Keratinocyte (primary cell): ENCODE measurements around the gene EIF3F. TPM values are rescaled to one million over a fixed set of nuclear protein-coding genes. Genes with fewer than 3 reads are reported as not detected.
"Not testable (repeated sequence)": the region's sequence is repeated elsewhere in the genome, so short reads cannot be mapped to it uniquely, and the experiment has no call there.

Experiments
- DNase-seq: peaks from one replicate; pipeline ENCODE4 v3.0.0-alpha.2; 2011; ENCODE audit warnings: low read depth, missing footprints, low spot score
- FAIRE-seq: peaks from 2 replicates; lab custom pipeline; 2011; peaks lifted over from hg19 to GRCh38; lab: Jason Lieb, UNC
- H2AFZ ChIP-seq: 2 replicates; pipeline ENCODE4 v1.6.0; 2012; ENCODE audit warnings: low read length, control low read depth, inconsistent platforms; ENCODE audit not compliant: control insufficient read depth
- H3K27ac ChIP-seq: 2 replicates; pipeline ENCODE4 v1.5.1; 2011; ENCODE audit warnings: low read length; ENCODE audit not compliant: control insufficient read depth, insufficient read depth
- H3K27me3 ChIP-seq: 3 replicates; pipeline ENCODE4 v1.6.0; 2011; ENCODE audit warnings: low read length; ENCODE audit not compliant: control insufficient read depth, insufficient read depth; ENCODE audit errors: extremely low read depth
- H3K36me3 ChIP-seq, 2 experiments: 2 replicates in 1 of 2; 3 replicates in 1 of 2; pipeline ENCODE4 v1.5.1; 2011; ENCODE audit warnings: low read length in 2 of 2, mild to moderate bottlenecking in 1 of 2; ENCODE audit not compliant: control insufficient read depth in 2 of 2, insufficient read depth in 2 of 2; ENCODE audit errors: extremely low read depth in 1 of 2
- H3K4me1 ChIP-seq: 3 replicates; pipeline ENCODE4 v1.5.1; 2011; ENCODE audit warnings: low read length; ENCODE audit not compliant: control insufficient read depth, insufficient read depth; ENCODE audit errors: extremely low read depth
- H3K4me2 ChIP-seq: 3 replicates; pipeline ENCODE4 v1.6.0; 2011; ENCODE audit warnings: low read depth, low read length; ENCODE audit not compliant: control insufficient read depth, insufficient read depth; ENCODE audit errors: extremely low read depth
- H3K4me3 ChIP-seq, 3 experiments: fragments of 200-600 bp in 1 of 3; sonication (generic) in 1 of 3; 2 replicates in 2 of 3; 3 replicates in 1 of 3; pipeline ENCODE4 v1.5.1; 2011 to 2016; ENCODE audit warnings: low read length in 3 of 3, mild to moderate bottlenecking in 3 of 3, control low read depth in 2 of 3, inconsistent platforms in 1 of 3, low read depth in 1 of 3, mixed read lengths in 1 of 3, mixed run types in 1 of 3, moderate library complexity in 1 of 3; ENCODE audit not compliant: control insufficient read depth in 2 of 3, insufficient read depth in 2 of 3; ENCODE audit errors: extremely low read depth in 1 of 3
- H3K79me2 ChIP-seq: 2 replicates; pipeline ENCODE4 v1.6.0; 2012; ENCODE audit warnings: low read length; ENCODE audit not compliant: control insufficient read depth, insufficient read depth
- H3K9ac ChIP-seq: 3 replicates; pipeline ENCODE4 v1.6.0; 2011; ENCODE audit warnings: low read length; ENCODE audit not compliant: control insufficient read depth, insufficient read depth; ENCODE audit errors: extremely low read depth
- H3K9me1 ChIP-seq: 3 replicates; pipeline ENCODE4 v1.6.0; 2011; ENCODE audit warnings: low read length; ENCODE audit not compliant: control insufficient read depth, insufficient read depth; ENCODE audit errors: extremely low read depth
- H3K9me3 ChIP-seq: 2 replicates; pipeline ENCODE4 v1.5.1; 2012; ENCODE audit warnings: low read depth, low read length; ENCODE audit not compliant: control insufficient read depth
- H4K20me1 ChIP-seq: 3 replicates; pipeline ENCODE4 v1.6.0; 2011; ENCODE audit warnings: low read length; ENCODE audit not compliant: control insufficient read depth, insufficient read depth; ENCODE audit errors: extremely low read depth
- EZH2 ChIP-seq: IDR thresholded peaks from one replicate; pipeline ENCODE4 v1.6.1; 2012; ENCODE audit warnings: inconsistent platforms, mild to moderate bottlenecking, low read length, moderate library complexity
- dilution Hi-C: fragments of 300-500 bp; cut with MboI; formaldehyde crosslinking; loops from one replicate; pipeline ENCODE4 v1.7.0; 2020; ENCODE audit warnings: low sequenced_read_pairs; ENCODE audit not compliant: extremely low pct_ligation_motif_present
- polyA plus RNA-seq, 5 experiments: library from polyadenylated mRNA; depleted of rRNA in 3 of 5; stranded (reverse) in 3 of 5; stranded (forward) in 1 of 5; unstranded in 1 of 5; fragments of >200 nt; gene quantifications; 1 replicate in 1 of 5; 2 replicates in 3 of 5; 3 replicates in 1 of 5; pipeline versions ENCODE4 v1.2.1 to v1.2.3, GENCODE V29; 2011 to 2012; ENCODE audit warnings: missing spikeins in 2 of 5, low read depth in 1 of 5, low replicate concordance in 1 of 5
- TF ChIP-seq, protein P1 (sequence below), 3 experiments: IDR thresholded peaks in 1 of 3; conservative IDR thresholded peaks in 1 of 3; optimal IDR thresholded peaks in 1 of 3; 2 replicates in 2 of 3; 3 replicates in 1 of 3; pipeline versions ENCODE3 to v1.5.1; 2011; ENCODE audit warnings: low read length in 3 of 3, mild to moderate bottlenecking in 3 of 3, moderate library complexity in 2 of 3, control low read depth in 1 of 3, inconsistent platforms in 1 of 3; ENCODE audit not compliant: insufficient read depth in 2 of 3; ENCODE audit errors: extremely low read depth in 1 of 3

Gene EIF3F
- polyA plus RNA-seq, 1 donor (not counting 4 experiments of a cell fraction or from before 2014, with no cell fraction given): 158 TPM

DNA sequence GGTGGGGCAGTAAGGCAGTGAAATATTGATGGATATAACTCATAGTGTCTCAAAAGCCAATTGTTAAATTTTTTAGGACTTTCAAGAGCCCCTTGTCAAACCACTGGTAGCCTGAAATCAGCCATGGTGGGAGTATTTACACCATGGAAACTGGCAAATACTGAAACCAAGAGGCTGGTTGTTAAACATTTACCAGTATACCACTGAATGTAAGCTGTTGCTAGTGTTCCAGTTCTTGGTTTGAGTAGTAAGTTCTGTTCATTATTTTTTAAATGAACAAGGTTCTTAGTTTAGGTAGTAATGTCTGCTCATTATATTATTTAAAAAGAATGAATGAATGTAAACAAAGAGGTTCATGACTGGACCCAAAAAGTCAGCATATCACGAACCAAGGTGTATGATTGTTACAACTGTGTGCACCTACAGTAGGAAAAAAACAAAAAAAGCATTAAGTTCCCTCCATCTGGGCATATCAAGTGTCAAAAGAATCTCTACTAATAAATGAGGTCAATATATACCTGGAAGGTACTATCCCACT is 4.5 kb upstream of the EIF3F start:
- peaks cover 13% of the 10 kb centered on the region for H3K4me1 ChIP-seq
- H3K4me3 ChIP-seq: no peak overlapping the region
- no peak for FAIRE-seq
- H3K27ac ChIP-seq: no peak overlapping the region
- no peak overlapping the region for H3K9ac ChIP-seq
- H3K9me1 ChIP-seq: no peaks in the 10 kb centered on the region
- peaks cover 5% of the 10 kb centered on the region for H3K79me2 ChIP-seq
- no peaks in the 10 kb centered on the region for H3K36me3 ChIP-seq
- no peak overlapping the region for H3K4me2 ChIP-seq
- no peak overlapping the region for H2AFZ ChIP-seq
- no peaks in the 10 kb centered on the region for H3K9me3 ChIP-seq
- dilution Hi-C loops: no loop called here
- no peaks in the 10 kb centered on the region for H4K20me1 ChIP-seq
- H3K27me3 ChIP-seq: no peaks in the 10 kb centered on the region
- TF ChIP-seq, protein P1, sequence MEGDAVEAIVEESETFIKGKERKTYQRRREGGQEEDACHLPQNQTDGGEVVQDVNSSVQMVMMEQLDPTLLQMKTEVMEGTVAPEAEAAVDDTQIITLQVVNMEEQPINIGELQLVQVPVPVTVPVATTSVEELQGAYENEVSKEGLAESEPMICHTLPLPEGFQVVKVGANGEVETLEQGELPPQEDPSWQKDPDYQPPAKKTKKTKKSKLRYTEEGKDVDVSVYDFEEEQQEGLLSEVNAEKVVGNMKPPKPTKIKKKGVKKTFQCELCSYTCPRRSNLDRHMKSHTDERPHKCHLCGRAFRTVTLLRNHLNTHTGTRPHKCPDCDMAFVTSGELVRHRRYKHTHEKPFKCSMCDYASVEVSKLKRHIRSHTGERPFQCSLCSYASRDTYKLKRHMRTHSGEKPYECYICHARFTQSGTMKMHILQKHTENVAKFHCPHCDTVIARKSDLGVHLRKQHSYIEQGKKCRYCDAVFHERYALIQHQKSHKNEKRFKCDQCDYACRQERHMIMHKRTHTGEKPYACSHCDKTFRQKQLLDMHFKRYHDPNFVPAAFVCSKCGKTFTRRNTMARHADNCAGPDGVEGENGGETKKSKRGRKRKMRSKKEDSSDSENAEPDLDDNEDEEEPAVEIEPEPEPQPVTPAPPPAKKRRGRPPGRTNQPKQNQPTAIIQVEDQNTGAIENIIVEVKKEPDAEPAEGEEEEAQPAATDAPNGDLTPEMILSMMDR (optimal IDR thresholded peaks at IDR 0.05 in 1 of 3, IDR thresholded peaks at IDR 0.05 in 1 of 3, conservative IDR thresholded peaks at IDR 0.05 in 1 of 3; ENCODE audit: extremely low read depth in 1 of 3, insufficient read depth in 2 of 3, low read length in 3 of 3): no peak
- no peak for TF ChIP-seq EZH2
- no peak for DNase-seq

DNA sequence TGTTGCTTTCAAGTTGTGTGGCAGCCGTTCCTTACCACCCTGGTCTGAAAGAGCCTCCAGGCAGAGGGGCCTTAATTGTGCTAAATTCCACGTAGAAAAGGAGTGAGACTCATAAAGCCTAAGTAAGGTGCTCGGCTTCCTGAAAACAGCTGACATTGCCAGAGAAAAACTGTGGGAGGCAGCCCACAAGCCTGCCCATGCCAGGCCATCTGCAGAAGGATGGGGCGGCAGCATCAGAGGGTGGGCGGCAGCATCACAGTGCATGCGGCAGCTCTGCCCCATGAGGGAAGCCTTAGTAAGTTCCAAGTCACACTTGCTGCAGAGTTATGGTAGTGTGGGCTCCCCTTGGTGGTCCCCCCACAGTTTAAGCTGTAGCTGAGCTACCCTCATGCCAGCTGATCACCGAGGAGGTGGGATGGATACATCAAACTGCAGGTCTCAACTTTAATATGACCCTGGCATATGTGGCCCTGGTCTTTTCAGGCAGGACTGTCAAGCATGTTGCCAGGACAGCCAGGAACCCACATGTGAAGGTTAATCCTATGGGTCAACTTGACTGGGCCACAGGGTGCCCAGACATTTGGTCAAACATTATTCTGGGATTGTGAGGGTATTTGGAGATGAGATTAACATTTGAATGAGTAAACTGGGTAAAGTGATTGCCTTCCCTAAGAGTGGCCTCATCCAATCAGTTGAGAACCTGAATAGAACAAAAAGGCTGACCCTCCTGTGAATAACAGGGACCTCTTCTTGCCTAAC is 3.1 kb upstream of the EIF3F start:
- Histone ChIP-seq H2AFZ (no peak overlapping the region), H3K9me3 (no peaks in the 10 kb centered on the region), H3K4me2 (no peak overlapping the region), H3K79me2 (peaks cover 19% of the 10 kb centered on the region), H3K9ac (no peak overlapping the region), H3K27ac (no peak overlapping the region), H3K4me1 (peaks cover 19% of the 10 kb centered on the region), H3K9me1 (no peaks in the 10 kb centered on the region), H3K27me3 (no peaks in the 10 kb centered on the region), H3K4me3 (no peak overlapping the region), H4K20me1 (no peaks in the 10 kb centered on the region), H3K36me3 (peaks cover 1 to 6% of the 10 kb centered on the region in 2 experiments)
- no peak for FAIRE-seq
- dilution Hi-C loops: no loop called here
- no peak for DNase-seq
- TF ChIP-seq, protein P1 (optimal IDR thresholded peaks at IDR 0.05 in 1 of 3, IDR thresholded peaks at IDR 0.05 in 1 of 3, conservative IDR thresholded peaks at IDR 0.05 in 1 of 3; ENCODE audit: extremely low read depth in 1 of 3, insufficient read depth in 2 of 3, low read length in 3 of 3): no peak
- no peak for TF ChIP-seq EZH2

DNA sequence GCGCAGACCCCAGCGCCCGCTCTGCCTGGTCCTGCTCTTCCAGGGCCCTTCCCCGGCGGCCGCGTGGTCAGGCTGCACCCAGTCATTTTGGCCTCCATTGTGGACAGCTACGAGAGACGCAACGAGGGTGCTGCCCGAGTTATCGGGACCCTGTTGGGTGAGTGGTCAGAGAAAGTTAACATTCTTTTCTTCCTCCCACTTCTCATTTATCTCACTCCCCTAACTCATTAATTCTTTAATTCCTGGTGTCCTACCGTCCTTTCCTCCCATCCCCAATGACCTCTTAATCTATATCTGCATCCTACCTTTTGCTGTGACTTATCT is 385 bp downstream of the EIF3F start:
- H3K9me3 ChIP-seq, H3K9me1 ChIP-seq, dilution Hi-C loops, H3K27me3 ChIP-seq, H4K20me1 ChIP-seq, FAIRE-seq, DNase-seq, H2AFZ ChIP-seq: not testable (repeated sequence)
- Histone ChIP-seq H3K27ac (peak overlapping the region; percentile 78), H3K4me3 (peak overlapping the region; percentile 74 to 99 (median 94)), H3K9ac (peak overlapping the region; percentile 90), H3K4me2 (peak overlapping the region; percentile 94), H3K79me2 (peaks cover 44% of the 10 kb centered on the region), H3K4me1 (peaks cover 20% of the 10 kb centered on the region), H3K36me3 (peaks cover 8 to 15% of the 10 kb centered on the region in 2 experiments)
